ENCODE measurements around the gene SDSL. TPM values are rescaled to one million over a fixed set of nuclear protein-coding genes. Genes with fewer than 3 reads are reported as not detected.

Gene SDSL
- total RNA-seq, 1 donor, result 3.5 TPM

DNA sequence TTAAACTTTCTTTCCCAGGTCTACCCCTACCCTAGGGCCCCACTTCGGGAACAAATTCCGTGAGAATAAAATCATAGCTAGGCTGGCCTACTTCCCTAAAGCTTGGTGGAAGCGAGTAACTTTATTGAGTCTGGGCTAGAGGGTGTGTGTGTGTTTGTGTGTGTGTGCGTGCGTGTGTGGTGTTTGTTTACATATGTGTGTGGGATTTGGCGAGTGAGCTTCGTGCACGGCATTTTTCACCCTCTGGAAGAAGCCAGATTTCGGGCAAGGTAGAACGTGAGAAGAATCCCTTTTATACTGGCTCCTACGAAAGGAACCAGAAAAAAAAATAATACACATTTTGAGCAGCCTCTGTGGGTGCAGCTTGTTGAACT lies 57.0 kb downstream of the SDSL start:
- TF ChIP-seq, protein P1, sequence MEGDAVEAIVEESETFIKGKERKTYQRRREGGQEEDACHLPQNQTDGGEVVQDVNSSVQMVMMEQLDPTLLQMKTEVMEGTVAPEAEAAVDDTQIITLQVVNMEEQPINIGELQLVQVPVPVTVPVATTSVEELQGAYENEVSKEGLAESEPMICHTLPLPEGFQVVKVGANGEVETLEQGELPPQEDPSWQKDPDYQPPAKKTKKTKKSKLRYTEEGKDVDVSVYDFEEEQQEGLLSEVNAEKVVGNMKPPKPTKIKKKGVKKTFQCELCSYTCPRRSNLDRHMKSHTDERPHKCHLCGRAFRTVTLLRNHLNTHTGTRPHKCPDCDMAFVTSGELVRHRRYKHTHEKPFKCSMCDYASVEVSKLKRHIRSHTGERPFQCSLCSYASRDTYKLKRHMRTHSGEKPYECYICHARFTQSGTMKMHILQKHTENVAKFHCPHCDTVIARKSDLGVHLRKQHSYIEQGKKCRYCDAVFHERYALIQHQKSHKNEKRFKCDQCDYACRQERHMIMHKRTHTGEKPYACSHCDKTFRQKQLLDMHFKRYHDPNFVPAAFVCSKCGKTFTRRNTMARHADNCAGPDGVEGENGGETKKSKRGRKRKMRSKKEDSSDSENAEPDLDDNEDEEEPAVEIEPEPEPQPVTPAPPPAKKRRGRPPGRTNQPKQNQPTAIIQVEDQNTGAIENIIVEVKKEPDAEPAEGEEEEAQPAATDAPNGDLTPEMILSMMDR (IDR thresholded peaks at IDR 0.05; ENCODE audit: insufficient read depth, low read depth, low read length), result no peak
- no peak for DNase-seq (ENCODE audit: low read depth)

DNA sequence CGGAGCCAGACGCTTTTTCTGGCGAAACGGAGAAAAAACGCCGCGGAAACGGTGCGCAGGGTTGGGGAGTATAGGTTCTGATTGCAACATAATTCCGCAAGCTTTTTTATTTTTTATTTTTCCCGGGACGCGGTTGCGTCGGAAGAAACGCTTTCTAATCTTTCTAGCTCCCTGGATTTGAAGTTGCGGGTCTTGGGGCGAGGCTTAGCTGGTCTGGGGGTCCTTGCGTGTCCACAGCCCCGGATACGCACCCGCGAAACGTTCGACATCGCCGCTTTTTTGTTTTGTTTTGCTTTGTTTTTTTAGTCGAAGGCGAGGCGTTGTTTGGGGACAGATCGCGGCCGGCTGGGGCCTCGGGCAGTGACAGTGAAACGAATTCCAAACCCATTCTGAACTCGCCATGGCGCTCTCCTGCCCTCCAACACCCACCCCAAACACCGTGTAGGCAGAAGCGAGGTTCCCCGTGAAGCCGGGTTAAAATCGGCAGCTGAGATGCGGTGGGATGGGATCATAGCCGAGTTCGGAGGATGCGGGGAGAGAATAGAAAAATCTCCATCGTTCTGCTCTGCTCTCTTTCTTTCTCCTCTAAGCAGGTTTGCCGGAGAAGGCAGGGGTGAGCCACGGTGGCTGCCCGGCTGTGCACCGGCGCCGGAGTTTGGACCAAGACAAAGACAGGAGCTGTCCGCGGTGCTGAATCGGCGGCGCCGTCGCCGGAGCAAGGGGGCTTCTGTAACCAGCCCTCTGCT lies 57.6 kb downstream of the SDSL start:
- DNase-seq (ENCODE audit: low read depth), result peak; percentile 30
- TF ChIP-seq, protein P1 (IDR thresholded peaks at IDR 0.05; ENCODE audit: insufficient read depth, low read depth, low read length), result no peak
- H3K4me3 ChIP-seq (ENCODE audit: low read depth, low read length), result no peak overlapping the region

More for the DNA sequence above, 57.0 kb downstream of the SDSL start:
- H3K4me3 ChIP-seq (ENCODE audit: low read depth, low read length), result no peak overlapping the region

DNA sequence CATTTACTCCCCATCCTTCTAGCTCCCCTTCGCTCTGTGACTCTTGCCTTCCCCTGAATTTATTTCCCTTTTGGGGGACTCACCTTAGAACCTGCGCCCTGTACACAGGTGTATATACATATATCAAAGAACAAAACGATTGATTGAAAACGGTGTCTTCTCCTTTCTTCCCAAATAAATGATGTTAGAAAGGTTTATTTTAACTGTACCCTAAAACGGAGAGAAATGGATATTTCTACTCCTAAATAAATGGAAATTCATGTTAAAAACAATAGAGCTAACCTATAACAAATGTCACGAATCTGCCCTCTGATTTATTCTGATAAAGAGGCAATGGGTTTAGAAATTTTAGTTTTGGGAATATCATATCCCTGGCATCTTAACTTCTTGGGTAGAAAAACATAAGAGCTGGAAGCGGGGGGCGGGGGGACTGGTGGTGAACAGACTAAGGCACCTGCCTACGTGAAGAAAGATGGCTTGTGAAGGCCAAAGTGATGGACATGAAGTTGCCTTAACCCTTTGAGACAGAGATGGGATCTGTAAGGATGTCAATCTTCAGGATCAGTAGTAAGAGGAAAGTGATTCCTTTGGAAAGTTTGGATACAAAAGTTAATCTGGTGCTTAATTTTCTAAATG lies 58.3 kb downstream of the SDSL start:
- no peak overlapping the region for H3K4me3 ChIP-seq (ENCODE audit: low read depth, low read length)
- TF ChIP-seq, protein P1 (IDR thresholded peaks at IDR 0.05; ENCODE audit: insufficient read depth, low read depth, low read length), result no peak
- DNase-seq (ENCODE audit: low read depth), result no peak

DNA sequence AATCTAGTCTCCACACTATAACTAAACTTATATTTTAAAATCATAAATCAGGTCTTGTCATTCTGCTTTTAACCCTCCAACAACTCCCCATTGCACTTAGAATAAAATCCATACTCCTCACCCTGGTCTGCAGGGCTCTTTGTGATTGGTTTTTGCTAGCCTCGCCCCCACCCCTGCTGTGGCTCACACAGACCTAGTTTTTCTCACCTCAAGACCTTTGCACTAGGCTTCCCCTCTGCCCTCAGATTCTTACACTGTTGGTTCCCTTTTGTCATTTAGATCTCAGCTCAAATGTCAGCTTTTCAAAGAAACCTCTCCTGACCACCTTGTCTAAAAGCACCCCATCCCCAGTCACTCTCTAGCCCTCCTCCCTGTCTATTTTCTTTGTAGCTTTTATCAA lies 60.2 kb downstream of the SDSL start:
- TF ChIP-seq, protein P1 (IDR thresholded peaks at IDR 0.05; ENCODE audit: insufficient read depth, low read depth, low read length), result no peak
- no peak for DNase-seq (ENCODE audit: low read depth)
- no peak overlapping the region for H3K4me3 ChIP-seq (ENCODE audit: low read depth, low read length)

DNA sequence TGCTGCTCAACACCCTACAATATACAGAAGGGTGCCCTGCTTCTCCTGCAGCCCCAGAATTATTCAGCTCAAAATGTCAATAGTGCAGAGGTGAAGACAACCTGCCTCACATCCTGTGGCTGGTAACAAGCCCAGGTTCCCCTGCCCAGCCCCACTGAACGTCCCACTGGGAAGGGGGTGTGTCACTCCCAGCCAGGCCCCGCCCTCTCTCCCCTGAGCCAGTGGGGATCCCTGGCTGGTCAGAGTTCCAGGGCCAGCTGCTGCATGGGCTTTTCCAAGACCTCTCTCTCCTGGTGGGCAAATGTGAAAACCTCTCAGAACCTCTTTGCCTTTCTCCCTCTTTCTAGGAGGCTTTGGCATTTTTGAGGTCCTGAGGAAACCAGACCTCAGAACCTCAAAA lies 63.1 kb downstream of the SDSL start:
- TF ChIP-seq, protein P1 (IDR thresholded peaks at IDR 0.05; ENCODE audit: insufficient read depth, low read depth, low read length), result no peak
- no peak overlapping the region for H3K4me3 ChIP-seq (ENCODE audit: low read depth, low read length)
- DNase-seq (ENCODE audit: low read depth), result no peak

- no peak for DNase-seq (ENCODE audit: low read depth)
- no peak overlapping the region for H3K4me3 ChIP-seq (ENCODE audit: low read depth, low read length)
- TF ChIP-seq, protein P1 (IDR thresholded peaks at IDR 0.05; ENCODE audit: insufficient read depth, low read depth, low read length), result no peak
These were observed 64.5 kb downstream of the SDSL start for GRCh38 chr12:113486722-113487121.

Other genes starting within 250 kb of the SDSL start
- gene DDX54, start 236.9 kb upstream of the SDSL start, total RNA-seq, result 33.7 and 37.0 TPM in 2 replicates
- 22.5 and 27.6 TPM in 2 replicates for gene RITA1, start 236.7 kb upstream of the SDSL start, total RNA-seq
- gene TPCN1, start 200.9 kb upstream of the SDSL start, total RNA-seq, result 15.8 and 25.9 TPM in 2 replicates
- 12.9 and 22.9 TPM in 2 replicates for gene SLC8B1, start 87.3 kb upstream of the SDSL start, total RNA-seq
- 27.6 and 31.2 TPM in 2 replicates for gene PLBD2, start 63.8 kb upstream of the SDSL start, total RNA-seq
- not detected in 2 replicates for gene SDS, start 18.5 kb upstream of the SDSL start, total RNA-seq
- gene LHX5, start 49.5 kb downstream of the SDSL start, total RNA-seq, result not detected in 2 replicates

All from fibroblast of villous mesenchyme (primary cell).